T1000 (cell line): ENCODE results near the gene UPF1.
A peak's percentile ranks its signal among the peaks of the same experiment; 100 is the strongest.

Experiments used
- DNase-seq: peaks from one replicate; lab custom pipeline; 2025; ENCODE audit warnings: mixed read lengths; lab: John Stamatoyannopoulos, UW

The UPF1 gene

GRCh38 chr19:18857223-18857622 is 25.5 kb downstream of the UPF1 start:
- DNase-seq: no peak

GRCh38 chr19:18858906-18859646 is 27.3 kb downstream of the UPF1 start:
- DNase-seq: no peak

- no peak for DNase-seq
Observed at GRCh38 chr19:18859676-18860301, 28.0 kb downstream of the UPF1 start.

GRCh38 chr19:18860302-18860700 is 28.5 kb downstream of the UPF1 start:
- DNase-seq: no peak

GRCh38 chr19:18860725-18861124 is 29.0 kb downstream of the UPF1 start:
- no peak for DNase-seq

- no peak for DNase-seq
Observed at GRCh38 chr19:18861235-18861634, 29.5 kb downstream of the UPF1 start.

- no peak for DNase-seq
Observed at GRCh38 chr19:18861917-18862316, 30.2 kb downstream of the UPF1 start.

- no peak for DNase-seq
Observed at GRCh38 chr19:18862976-18863842, 31.4 kb downstream of the UPF1 start.

GRCh38 chr19:18863843-18864362 is 32.1 kb downstream of the UPF1 start:
- no peak for DNase-seq

- DNase-seq: no peak
Observed at GRCh38 chr19:18865106-18865972, 33.6 kb downstream of the UPF1 start.

GRCh38 chr19:18865973-18866799 is 34.4 kb downstream of the UPF1 start:
- DNase-seq: peak; percentile 19

- DNase-seq: no peak
Observed at GRCh38 chr19:18866800-18867123, 35.0 kb downstream of the UPF1 start.

GRCh38 chr19:18867199-18867598 is 35.4 kb downstream of the UPF1 start:
- no peak for DNase-seq

- DNase-seq: no peak
Observed at GRCh38 chr19:18867751-18868150, 36.0 kb downstream of the UPF1 start.

- no peak for DNase-seq
Observed at GRCh38 chr19:18868380-18869022, 36.7 kb downstream of the UPF1 start.

- DNase-seq: no peak
Observed at GRCh38 chr19:18869023-18869618, 37.4 kb downstream of the UPF1 start.

GRCh38 chr19:18869781-18870530 is 38.2 kb downstream of the UPF1 start:
- DNase-seq: no peak

GRCh38 chr19:18870531-18871172 is 38.9 kb downstream of the UPF1 start:
- no peak for DNase-seq

GRCh38 chr19:18871543-18871942 is 39.8 kb downstream of the UPF1 start:
- no peak for DNase-seq
